SK-N-DZ (cell line): Measurements from ENCODE around the gene CSAD.

Experiments
- small RNA-seq, 2 experiments: library from RNA; depleted of rRNA; stranded (forward); fragments of <200 nt; gene quantifications; one replicate each; pipeline ENCODE3, GENCODE V24; 2014

The CSAD gene

Small RNA genes within 50 kb of the gene (small RNA-seq; reads per million reads assigned to genes)
- 0 reads per million in 2 experiments for gene HIGD1AP1
- 0 reads per million in 2 experiments for gene RNU6-333P
